CD4-positive, alpha-beta T cell treated with Interleukin-4 for 1 hour (primary cell): ENCODE measurements around the gene MAP9.
"Not testable (repeated sequence)": the region's sequence is repeated elsewhere in the genome, so short reads cannot be mapped to it uniquely, and the experiment has no call there.

Experiments
- DNase-seq, 2 donors: peaks; one replicate each; pipeline ENCODE4 v3.0.0-alpha.2; 2020 to 2022

The MAP9 gene

DNA sequence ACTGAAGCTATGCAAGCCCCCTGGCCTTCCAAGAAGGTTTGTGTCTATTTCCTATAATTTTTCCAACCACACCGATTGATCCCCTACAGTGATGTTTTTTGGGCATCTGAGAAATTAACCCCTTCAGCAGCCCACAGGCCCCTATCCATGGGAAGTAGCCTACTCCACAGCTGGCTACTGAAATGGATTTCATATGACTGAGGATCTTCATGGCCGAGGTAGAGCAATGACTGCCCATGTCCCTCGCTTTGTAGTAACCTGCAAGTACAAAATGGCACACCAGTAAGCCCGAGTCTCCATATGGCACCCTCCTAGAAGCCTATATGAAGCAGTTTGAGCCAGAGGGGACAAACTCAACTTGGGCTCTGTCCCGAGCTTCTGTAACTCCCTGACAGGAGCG lies 36.8 kb downstream of the MAP9 start:
- no peak for DNase-seq

DNA sequence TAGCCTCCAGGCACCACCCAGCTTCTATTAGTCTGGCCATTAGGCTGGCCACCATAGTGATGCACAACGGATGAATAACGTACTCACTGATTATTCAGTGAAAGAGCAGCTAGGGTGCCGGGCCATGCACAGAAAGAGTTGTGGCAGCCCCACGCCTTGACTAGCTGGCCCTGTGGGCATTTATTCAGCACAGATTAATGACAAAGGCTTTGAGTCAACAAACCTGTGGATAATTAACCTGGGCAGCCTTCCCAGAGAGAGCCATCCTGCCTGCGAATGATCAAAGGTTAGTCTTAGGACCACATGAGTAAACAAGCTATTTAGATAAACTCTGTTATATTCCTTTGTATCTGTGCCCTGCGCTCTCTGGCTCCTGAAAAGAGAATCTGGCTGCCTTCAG lies 37.2 kb downstream of the MAP9 start:
- no peak for DNase-seq

DNA sequence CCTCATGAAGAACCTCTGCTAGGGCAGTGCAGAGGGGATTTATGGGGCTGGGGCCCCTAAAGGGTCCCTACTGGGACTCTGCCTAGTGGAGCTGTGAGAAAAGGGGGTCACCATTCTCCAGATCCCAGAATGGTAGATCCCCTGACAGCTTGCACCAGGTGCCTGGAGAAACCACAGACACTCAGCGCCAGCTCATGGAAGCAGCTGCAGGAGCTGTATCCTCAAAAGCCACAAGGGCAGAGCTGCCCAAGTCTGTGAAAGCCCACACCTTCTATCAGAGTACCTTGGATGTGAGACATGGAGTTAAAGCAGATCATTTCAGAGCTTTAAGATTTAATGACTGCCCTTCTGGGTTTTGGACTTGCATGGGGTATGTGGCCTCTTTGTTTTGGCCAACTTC lies 38.6 kb downstream of the MAP9 start:
- DNase-seq: no peak

DNA sequence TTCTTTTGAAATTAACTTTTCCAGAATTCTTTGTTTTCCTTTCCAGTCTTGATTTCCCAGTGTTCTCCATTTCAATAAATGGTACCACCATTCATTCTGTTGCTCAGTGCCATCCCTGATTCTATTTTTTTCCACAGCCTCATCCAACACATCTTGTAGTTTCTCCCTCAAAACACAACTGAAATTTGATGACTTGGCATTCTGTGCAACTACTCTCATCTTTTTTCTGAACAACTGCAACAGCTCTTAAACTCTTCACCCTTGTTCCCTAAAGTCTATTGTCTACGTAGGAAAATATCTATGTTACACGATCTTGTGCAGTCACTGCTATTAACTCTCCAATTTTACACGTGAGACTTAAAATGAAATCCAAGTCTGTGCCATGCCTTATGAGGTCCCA lies 40.5 kb downstream of the MAP9 start:
- no peak for DNase-seq

DNA sequence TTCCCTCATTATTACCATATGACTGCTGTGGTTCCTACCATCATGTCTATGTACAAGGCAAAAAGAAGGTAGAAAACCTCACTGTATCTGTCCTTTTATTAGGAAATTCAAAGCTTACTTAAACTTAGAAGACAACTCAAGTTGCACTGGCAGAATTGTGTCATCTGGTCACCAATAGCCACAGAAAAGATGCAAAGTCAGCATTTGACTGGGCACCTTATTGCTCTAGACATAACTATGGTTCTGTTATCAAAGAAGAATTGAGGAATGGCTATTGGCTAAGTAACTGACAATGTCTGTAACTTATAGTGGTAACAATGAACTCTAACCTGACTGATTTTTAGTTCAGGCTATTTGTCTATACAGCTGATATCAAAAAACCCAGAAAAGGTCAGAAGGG lies 45.3 kb downstream of the MAP9 start:
- no peak for DNase-seq

DNA sequence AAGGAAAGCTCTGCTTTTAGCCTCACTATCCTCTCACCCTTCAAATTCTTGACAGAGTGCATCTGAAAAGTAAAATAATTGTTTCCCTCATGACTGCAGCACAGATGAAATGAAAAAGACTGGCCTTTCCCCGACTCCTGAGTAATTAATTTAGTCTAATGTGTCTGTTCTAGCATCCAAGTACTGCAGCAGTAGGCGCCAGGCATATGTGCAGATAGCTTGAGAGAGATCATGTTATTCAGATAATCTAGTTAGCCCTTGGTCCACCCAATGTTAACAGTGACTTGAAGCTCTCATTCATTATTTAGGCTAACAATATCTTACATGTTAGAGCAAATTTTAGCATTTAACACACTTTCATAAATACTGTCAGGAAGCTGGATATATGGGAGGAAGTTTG lies 54.0 kb downstream of the MAP9 start:
- no peak for DNase-seq

DNA sequence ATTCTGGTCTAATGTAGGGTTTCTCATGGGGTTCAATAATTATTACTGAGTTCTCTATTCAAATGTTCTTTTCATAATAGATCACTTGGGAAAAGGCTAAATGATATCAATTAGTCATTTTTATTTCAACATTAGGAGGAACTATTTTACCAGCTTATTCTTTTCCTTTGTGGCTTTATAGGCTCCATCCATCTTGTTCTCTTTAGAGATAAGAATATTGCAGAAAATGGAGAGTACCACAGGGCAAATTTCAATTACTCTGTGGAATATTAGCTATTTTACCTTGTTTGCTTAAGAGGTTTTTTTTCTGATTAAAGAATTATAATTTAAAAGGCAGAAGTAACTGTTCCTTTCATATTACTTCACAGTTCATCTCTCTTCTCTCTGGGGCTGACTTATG lies 55.8 kb downstream of the MAP9 start:
- DNase-seq: no peak

DNA sequence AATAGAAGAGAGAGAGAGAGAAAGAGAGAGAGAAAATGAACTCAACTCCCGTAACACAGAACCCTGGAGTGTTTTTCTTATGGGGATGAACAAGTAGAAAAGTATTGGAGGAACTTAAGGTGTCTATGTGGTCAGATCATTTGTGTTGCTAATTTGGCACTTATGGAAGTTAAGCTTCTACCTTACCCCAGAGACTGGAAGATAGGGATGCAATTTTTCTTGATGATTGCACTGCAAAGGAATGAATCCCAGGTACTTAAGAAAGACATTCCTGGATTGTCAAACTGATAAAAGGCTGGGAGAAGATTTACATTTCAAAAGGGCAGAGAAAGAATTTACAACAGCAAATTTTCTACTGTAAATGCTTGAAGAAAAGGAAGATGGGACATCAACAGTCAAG lies 57.2 kb downstream of the MAP9 start:
- DNase-seq: no peak

DNA sequence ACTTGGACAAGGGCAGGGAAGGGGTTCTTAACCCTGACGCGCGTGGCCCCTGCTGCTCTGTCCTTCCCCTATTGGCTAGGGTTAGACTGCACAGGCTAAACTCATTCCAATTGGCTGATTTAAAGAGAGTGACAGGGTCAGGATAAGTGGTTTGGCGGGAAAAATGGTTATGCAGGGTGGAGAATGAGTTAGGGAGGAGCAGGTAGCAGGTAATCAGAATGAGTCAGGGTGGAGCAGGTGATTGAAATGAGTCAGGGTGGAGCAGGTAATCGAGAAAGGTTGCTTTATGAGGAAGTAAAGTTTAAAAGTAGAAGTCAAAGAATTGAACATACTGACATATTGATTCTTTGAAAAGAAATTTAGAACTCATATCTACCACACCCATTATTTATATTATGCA lies 64.7 kb downstream of the MAP9 start:
- DNase-seq: not testable (repeated sequence)

DNA sequence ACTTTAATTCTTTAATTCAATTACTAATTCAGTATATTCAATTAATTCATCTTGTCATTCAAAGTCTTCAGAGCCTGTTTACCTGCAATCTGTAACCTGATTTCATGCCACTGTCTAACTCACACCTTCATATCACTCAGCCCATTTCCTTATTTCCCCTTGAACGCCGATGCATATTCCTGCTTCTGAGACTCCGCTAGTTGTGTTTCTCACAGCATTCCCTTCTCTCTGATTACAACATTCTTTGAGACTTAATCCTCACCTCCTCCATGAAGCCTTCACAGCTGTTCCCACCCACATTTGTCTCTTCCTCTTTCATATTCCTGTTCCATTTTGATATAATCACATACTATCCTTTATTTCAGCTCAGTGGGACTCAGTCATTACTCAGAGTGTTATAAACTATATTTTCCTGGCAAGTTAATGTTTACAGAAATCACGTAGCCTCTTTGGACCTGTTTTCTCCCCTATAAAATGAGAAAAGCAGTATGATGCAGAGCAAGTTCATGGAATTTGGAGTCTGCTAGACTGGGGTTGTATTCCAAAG lies 69.0 kb downstream of the MAP9 start:
- DNase-seq: no peak

DNA sequence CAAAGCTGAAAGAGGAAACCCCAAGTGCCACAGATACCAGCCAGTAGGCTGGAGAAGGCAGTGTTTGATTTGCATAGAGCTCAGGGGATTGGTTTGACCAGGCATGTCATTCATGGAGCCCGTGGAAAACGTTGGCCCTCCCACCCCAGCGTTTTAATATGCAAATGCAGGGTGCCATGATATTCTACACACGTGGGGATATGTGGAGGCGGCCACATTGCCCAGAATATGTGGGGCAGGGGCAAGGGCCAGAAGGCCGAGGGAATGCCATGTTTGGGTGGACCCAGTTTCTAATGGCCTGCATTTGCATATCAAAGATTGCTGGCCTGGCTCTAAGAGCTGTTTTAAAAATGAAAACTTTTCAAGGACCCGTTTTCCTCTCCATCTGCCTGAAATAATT lies 71.1 kb downstream of the MAP9 start:
- DNase-seq: no peak

DNA sequence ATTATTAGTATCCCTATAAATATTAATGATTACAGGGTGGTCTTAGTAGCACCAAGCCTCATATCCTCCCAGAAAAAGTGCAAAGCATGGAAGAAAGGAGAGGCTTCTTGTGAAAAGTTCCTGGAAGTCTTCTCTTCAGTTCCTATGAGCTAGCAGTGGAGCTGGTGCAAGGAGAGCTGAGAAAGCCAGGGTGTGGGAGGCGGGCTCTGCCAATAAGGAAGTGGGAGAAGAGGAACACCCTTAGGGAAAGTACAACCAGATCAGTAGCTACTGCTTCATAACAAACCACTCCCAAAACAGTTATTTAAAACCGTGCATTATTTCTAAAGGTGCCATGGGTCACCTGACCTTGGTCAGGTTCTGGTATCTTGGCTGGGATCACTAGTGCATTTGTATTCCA lies 72.4 kb downstream of the MAP9 start:
- DNase-seq: no peak

DNA sequence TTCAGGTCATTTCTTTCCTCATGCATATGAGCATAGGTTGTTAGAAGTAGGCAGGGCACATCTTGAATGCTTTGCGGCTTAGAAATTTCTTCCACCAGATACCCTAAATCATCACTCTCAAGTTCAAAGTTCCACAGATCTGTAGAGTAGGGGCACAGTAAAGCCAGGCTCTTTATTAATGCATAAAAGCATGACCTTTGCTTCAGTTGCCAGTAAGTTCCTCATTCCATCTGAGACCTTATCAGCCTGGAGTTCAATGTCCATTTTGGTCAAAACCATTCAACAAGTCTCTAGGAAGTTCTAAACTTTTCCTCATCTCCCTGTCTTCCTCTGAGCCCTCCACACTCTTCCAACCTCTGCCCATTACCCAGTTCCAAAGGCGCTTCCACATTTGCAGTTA lies 77.7 kb downstream of the MAP9 start:
- DNase-seq: no peak
